Trophoblast cell (in vitro differentiated cells and primary cell): Measurements from ENCODE around the gene NF1.

Source experiments
- DNase-seq, 2 donors: peaks; one replicate each; pipeline ENCODE4 v3.0.0-alpha.2; 2016
- H2AFZ ChIP-seq: 2 replicates; pipeline ENCODE4 v1.6.1; 2013; ENCODE audit warnings: low read length, moderate library complexity, mild to moderate bottlenecking; ENCODE audit not compliant: insufficient read depth, poor library complexity
- H2AK5ac ChIP-seq: 2 replicates; pipeline ENCODE4 v1.6.1; 2013; ENCODE audit warnings: mild to moderate bottlenecking, low read length
- H2BK120ac ChIP-seq: 2 replicates; pipeline ENCODE4 v1.6.1; 2013; ENCODE audit warnings: low read length, mild to moderate bottlenecking, moderate library complexity; ENCODE audit not compliant: insufficient read depth, poor library complexity
- H2BK12ac ChIP-seq: 2 replicates; pipeline ENCODE4 v1.6.1; 2013; ENCODE audit warnings: mild to moderate bottlenecking, low read length, moderate library complexity
- H2BK5ac ChIP-seq: 2 replicates; pipeline ENCODE4 v1.6.1; 2013; ENCODE audit warnings: low read length, low read depth, moderate library complexity, mild to moderate bottlenecking; ENCODE audit not compliant: poor library complexity
- H3K14ac ChIP-seq: 2 replicates; pipeline ENCODE4 v1.6.1; 2013; ENCODE audit warnings: mild to moderate bottlenecking, low read length
- H3K18ac ChIP-seq: 2 replicates; pipeline ENCODE4 v1.6.1; 2013; ENCODE audit warnings: mild to moderate bottlenecking, low read length
- H3K23ac ChIP-seq: 2 replicates; pipeline ENCODE4 v1.6.1; 2013; ENCODE audit warnings: low read length
- H3K27ac ChIP-seq: 2 replicates; pipeline ENCODE4 v1.5.1; 2013; ENCODE audit warnings: low read depth, mild to moderate bottlenecking, inconsistent platforms, low read length, moderate library complexity
- H3K27me3 ChIP-seq: 2 replicates; pipeline ENCODE4 v1.6.1; 2013; ENCODE audit warnings: inconsistent platforms, mild to moderate bottlenecking, low read length, moderate library complexity; ENCODE audit not compliant: insufficient read depth
- H3K36me3 ChIP-seq, 2 experiments: 1 replicate in 1 of 2; 2 replicates in 1 of 2; pipeline ENCODE4 v1.6.1; 2013; ENCODE audit warnings: low read length in 2 of 2, mild to moderate bottlenecking in 2 of 2, moderate library complexity in 1 of 2; ENCODE audit not compliant: insufficient read depth in 2 of 2, control insufficient read depth in 1 of 2
- H3K4ac ChIP-seq: 2 replicates; pipeline ENCODE4 v1.6.1; 2013; ENCODE audit warnings: low read depth, mild to moderate bottlenecking, low read length, moderate library complexity
- H3K4me1 ChIP-seq, 2 experiments: 1 replicate in 1 of 2; 2 replicates in 1 of 2; pipeline ENCODE4 v1.6.1; 2013; ENCODE audit warnings: low read length in 2 of 2, mild to moderate bottlenecking in 2 of 2, moderate library complexity in 1 of 2; ENCODE audit not compliant: insufficient read depth in 2 of 2, control insufficient read depth in 1 of 2
- H3K4me2 ChIP-seq: 2 replicates; pipeline ENCODE4 v1.6.1; 2013; ENCODE audit warnings: inconsistent platforms, mild to moderate bottlenecking, low read length, moderate library complexity
- H3K4me3 ChIP-seq: 2 replicates; pipeline ENCODE4 v1.5.1; 2013; ENCODE audit warnings: mild to moderate bottlenecking, low read depth, low read length, inconsistent platforms
- H3K79me1 ChIP-seq: one replicate; pipeline ENCODE4 v1.6.1; 2013; ENCODE audit warnings: low read length
- H3K79me2 ChIP-seq: 2 replicates; pipeline ENCODE4 v1.6.1; 2013; ENCODE audit warnings: low read length, mild to moderate bottlenecking; ENCODE audit not compliant: control insufficient read depth, insufficient read depth, poor library complexity
- H3K9ac ChIP-seq: 2 replicates; pipeline ENCODE4 v1.6.1; 2013; ENCODE audit warnings: mild to moderate bottlenecking, low read length
- H3K9me3 ChIP-seq: 2 replicates; pipeline ENCODE4 v1.6.1; 2013; ENCODE audit warnings: low read depth, mild to moderate bottlenecking, control low read depth, inconsistent platforms, low read length; ENCODE audit not compliant: insufficient read depth
- H4K12ac ChIP-seq: 2 replicates; pipeline ENCODE4 v1.6.1; 2013; ENCODE audit warnings: low read depth, mild to moderate bottlenecking, low read length, moderate library complexity
- H4K8ac ChIP-seq: 2 replicates; pipeline ENCODE4 v1.6.1; 2013; ENCODE audit warnings: low read depth, mild to moderate bottlenecking, low read length, moderate library complexity
- H4K91ac ChIP-seq: one replicate; pipeline ENCODE4 v1.6.1; 2013; ENCODE audit warnings: low read depth, mild to moderate bottlenecking, low read length, moderate library complexity
- WGBS: extraction: QIAGEN DNeasy Blood & Tissue Kit; methylation state at CpG from one replicate; pipeline ENCODE4 v1.1.7; 2013; ENCODE audit warnings: missing lambda C conversion rate; ENCODE audit not compliant: insufficient read length, insufficient coverage; ENCODE audit errors: extremely low coverage; 5-methylcytosine and 5-hydroxymethylcytosine counted together

NF1 gene

GRCh38 chr17:31251970-31252328, 157.2 kb downstream of the NF1 start:
- Histone ChIP-seq H2BK120ac (no peak overlapping the region), H3K9ac (no peak overlapping the region), H3K27me3 (no peaks in the 10 kb centered on the region), H3K9me3 (no peaks in the 10 kb centered on the region), H2AFZ (no peak overlapping the region), H3K14ac (no peak overlapping the region), H3K36me3 (peaks cover 0 to 3% of the 10 kb centered on the region in 2 experiments), H3K4ac (no peak overlapping the region), H3K4me1 (no peaks in the 10 kb centered on the region), H3K27ac (no peak overlapping the region), H3K79me1 (no peaks in the 10 kb centered on the region), H4K8ac (no peak overlapping the region), H4K12ac (no peak overlapping the region), H2AK5ac (no peak overlapping the region), H2BK12ac (no peak overlapping the region), H3K4me2 (no peak overlapping the region), H2BK5ac (no peak overlapping the region), H3K79me2 (no peaks in the 10 kb centered on the region), H3K18ac (no peak overlapping the region), H4K91ac (no peak overlapping the region), H3K4me3 (no peak overlapping the region), H3K23ac (no peak overlapping the region)
- DNase-seq = no peak

- Histone ChIP-seq H4K91ac (no peak overlapping the region), H3K18ac (no peak overlapping the region), H4K8ac (no peak overlapping the region), H3K4me3 (no peak overlapping the region), H2BK5ac (no peak overlapping the region), H3K14ac (no peak overlapping the region), H3K36me3 (peaks cover 0 to 3% of the 10 kb centered on the region in 2 experiments), H2AK5ac (no peak overlapping the region), H3K4ac (no peak overlapping the region), H2BK120ac (no peak overlapping the region), H3K9ac (no peak overlapping the region), H3K27me3 (no peaks in the 10 kb centered on the region), H3K23ac (no peak overlapping the region), H3K79me2 (no peaks in the 10 kb centered on the region), H2AFZ (no peak overlapping the region), H3K9me3 (no peaks in the 10 kb centered on the region), H3K4me1 (no peaks in the 10 kb centered on the region), H3K4me2 (no peak overlapping the region), H2BK12ac (no peak overlapping the region), H3K27ac (no peak overlapping the region), H4K12ac (no peak overlapping the region), H3K79me1 (no peaks in the 10 kb centered on the region)
- no peak for DNase-seq
- WGBS = no CpG with 5 or more reads among the region's 1 CpG
Observed at GRCh38 chr17:31252741-31253140, 158.0 kb downstream of the NF1 start.

GRCh38 chr17:31254654-31255053, 159.9 kb downstream of the NF1 start:
- no peaks in the 10 kb centered on the region for H3K9me3 ChIP-seq
- H3K79me2 ChIP-seq = no peaks in the 10 kb centered on the region
- no peak overlapping the region for H3K4me3 ChIP-seq
- no CpG with 5 or more reads among the region's 2 CpGs for WGBS
- H3K4me1 ChIP-seq = no peaks in the 10 kb centered on the region
- H2BK12ac ChIP-seq = no peak overlapping the region
- H3K27ac ChIP-seq = no peak overlapping the region
- H3K4ac ChIP-seq = no peak overlapping the region
- no peaks in the 10 kb centered on the region for H3K79me1 ChIP-seq
- H2AK5ac ChIP-seq = no peak overlapping the region
- no peak overlapping the region for H4K8ac ChIP-seq
- no peak overlapping the region for H3K9ac ChIP-seq
- no peak for DNase-seq
- no peak overlapping the region for H2BK120ac ChIP-seq
- H4K12ac ChIP-seq = no peak overlapping the region
- H3K27me3 ChIP-seq = no peaks in the 10 kb centered on the region
- H3K23ac ChIP-seq = no peak overlapping the region
- H2AFZ ChIP-seq = no peak overlapping the region
- peaks cover 0 to 3% of the 10 kb centered on the region in 2 experiments for H3K36me3 ChIP-seq
- H3K4me2 ChIP-seq = no peak overlapping the region
- no peak overlapping the region for H4K91ac ChIP-seq
- H3K18ac ChIP-seq = no peak overlapping the region
- H2BK5ac ChIP-seq = no peak overlapping the region
- H3K14ac ChIP-seq = no peak overlapping the region

GRCh38 chr17:31256936-31257335, 162.2 kb downstream of the NF1 start:
- Histone ChIP-seq H2BK120ac (no peak overlapping the region), H3K4me3 (no peak overlapping the region), H4K8ac (no peak overlapping the region), H2BK5ac (no peak overlapping the region), H3K27me3 (no peaks in the 10 kb centered on the region), H2AFZ (no peak overlapping the region), H3K4me1 (no peaks in the 10 kb centered on the region), H2BK12ac (no peak overlapping the region), H3K79me1 (no peaks in the 10 kb centered on the region), H3K4ac (no peak overlapping the region), H3K23ac (no peak overlapping the region), H3K9me3 (no peaks in the 10 kb centered on the region), H4K12ac (no peak overlapping the region), H3K14ac (no peak overlapping the region), H3K27ac (no peak overlapping the region), H3K4me2 (no peak overlapping the region), H3K18ac (no peak overlapping the region), H4K91ac (no peak overlapping the region), H2AK5ac (no peak overlapping the region), H3K9ac (no peak overlapping the region), H3K79me2 (no peaks in the 10 kb centered on the region), H3K36me3 (peaks cover 0 to 6% of the 10 kb centered on the region in 2 experiments)
- no CpG with 5 or more reads among the region's 3 CpGs for WGBS
- no peak for DNase-seq
